GM18873 (cell line): ENCODE results near the gene ZFP36L1.

Source experiments
- ATAC-seq: cut with Tn5 transposase; IDR thresholded peaks from one replicate; pipeline ENCODE4 v1.9.1; 2021; ENCODE audit warnings: mild to moderate bottlenecking, moderate library complexity, moderate number of reproducible peaks; ENCODE audit not compliant: unreplicated experiment, low FRiP score

The ZFP36L1 gene

GRCh38 chr14:68785534-68786490 lies 7.1 kb downstream of the ZFP36L1 start:
- no peak for ATAC-seq

GRCh38 chr14:68784978-68785533 lies 7.8 kb downstream of the ZFP36L1 start:
- no peak for ATAC-seq

- ATAC-seq, result no peak
Measured at GRCh38 chr14:68784226-68784910, 8.5 kb downstream of the ZFP36L1 start.

- ATAC-seq, result no peak
Measured at GRCh38 chr14:68783408-68784225, 9.2 kb downstream of the ZFP36L1 start.

- ATAC-seq, result no peak
Measured at GRCh38 chr14:68782091-68782981, 10.5 kb downstream of the ZFP36L1 start.

GRCh38 chr14:68781161-68782021 lies 11.5 kb downstream of the ZFP36L1 start:
- ATAC-seq, result no peak

- ATAC-seq, result no peak
Measured at GRCh38 chr14:68780358-68781160, 12.3 kb downstream of the ZFP36L1 start.

- ATAC-seq, result no peak
Measured at GRCh38 chr14:68779761-68780323, 13.0 kb downstream of the ZFP36L1 start.

- no peak for ATAC-seq
Measured at GRCh38 chr14:68777644-68778043, 15.2 kb downstream of the ZFP36L1 start.

GRCh38 chr14:68775614-68776126 lies 17.2 kb downstream of the ZFP36L1 start:
- ATAC-seq, result no peak

- ATAC-seq, result no peak
Measured at GRCh38 chr14:68774771-68775613, 17.9 kb downstream of the ZFP36L1 start.

GRCh38 chr14:68772761-68773381 lies 20.0 kb downstream of the ZFP36L1 start:
- no peak for ATAC-seq

GRCh38 chr14:68771631-68772030 lies 21.2 kb downstream of the ZFP36L1 start:
- ATAC-seq, result no peak

GRCh38 chr14:68770553-68771286 lies 22.1 kb downstream of the ZFP36L1 start:
- ATAC-seq, result no peak

GRCh38 chr14:68770051-68770450 lies 22.8 kb downstream of the ZFP36L1 start:
- no peak for ATAC-seq
